Heart left ventricle (tissue), 13 donors: ENCODE results near the gene EHBP1L1.

Experiments
- POLR2A ChIP-seq, 2 donors: fragments of 450-650 bp; IDR thresholded peaks; one replicate each; pipeline ENCODE4 v1.6.1; 2017; ENCODE audit warnings: antibody characterized with exemption in 2 of 2, mild to moderate bottlenecking in 2 of 2, moderate library complexity in 2 of 2
- TF ChIP-seq, protein P1 (sequence below), 12 donors: fragments of 200-600 bp; sonication (generic) in 4 of 12; IDR thresholded peaks; one replicate each; pipeline versions ENCODE4 v1.5.0 to v1.8.0; 2018 to 2022; ENCODE audit warnings: antibody characterized with exemption in 12 of 12, mild to moderate bottlenecking in 5 of 12
- donor health status: ischemic (EF 13 %, LVEDD 7.1; RV severe dilation, severe dysfunction).
- donor health status: DM: no; HTN: yes; CAD: no.
- donor health status: DM: no; HTN: no; CAD: no.
- donor health status: ischemic (EF 25% LVEDD 6.9; RV normal size, moderate dysfunction).
- donor health status: ischemic (EF 25% LVEDD 5.7; RV mildly dilated, moderate dysfunction).
- donor health status: ischemic (EF 35%, LVEDD 5.7; RV mildly dilated, moderate dysfunction).
- donor health status: nonischemic (EF 11% LVEDD 7.7; RV severe dilation, severe dysfunction).
- donor health status: DM: yes; HTN: yes; CAD: no.
- donor health status: PGD.
- donor health status: ischemic (EF 29% LVEDD 5.4; RV normal size, mild dysfunction).
- donor health status: nonischemic (EF 23%, LVEDD 6.1; RV moderate dilation, normal function).

DNA sequence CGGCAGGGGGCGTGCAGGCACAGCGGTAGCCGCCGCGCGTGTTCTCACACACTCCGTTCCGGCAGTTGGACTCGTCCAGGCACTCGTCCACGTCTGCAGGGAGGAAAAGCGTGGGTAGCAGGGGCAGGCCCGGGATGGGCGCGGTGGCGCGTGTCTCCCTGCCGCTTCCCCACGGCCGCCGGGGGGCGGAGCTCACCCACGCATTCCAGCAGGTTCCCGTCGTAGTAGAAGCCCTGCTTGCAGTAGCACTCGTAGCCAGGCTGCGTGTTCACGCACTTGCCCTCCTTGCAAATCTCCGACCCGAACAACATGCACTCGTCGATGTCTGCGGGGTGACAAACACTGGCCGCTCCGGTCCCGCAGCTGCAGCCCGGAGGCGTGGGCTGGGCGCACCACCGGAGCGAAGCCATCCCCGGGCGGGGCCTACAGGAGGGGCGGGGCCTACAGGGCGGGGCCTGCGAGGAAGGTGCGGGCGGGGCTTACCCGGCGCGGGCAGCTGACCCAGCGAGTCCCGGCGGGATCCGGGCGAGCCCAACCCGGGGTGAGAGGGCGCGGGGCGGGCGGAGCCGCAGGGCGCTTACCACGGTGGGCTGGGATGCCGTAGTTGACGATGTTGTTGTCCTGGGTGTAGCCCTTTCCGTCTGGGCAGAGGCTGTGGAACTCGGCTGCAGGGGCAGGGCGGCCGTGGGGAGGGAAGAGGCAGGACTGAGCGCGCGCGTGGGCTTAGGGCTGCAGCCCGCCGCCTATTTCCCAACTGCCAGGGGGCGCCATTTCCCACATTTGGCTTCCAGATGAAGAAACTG lies 35.4 kb upstream of the EHBP1L1 start:
- TF ChIP-seq POLR2A (IDR thresholded peaks at IDR 0.05): peak in 1 of 2 donors; percentile 49
- TF ChIP-seq, protein P1, sequence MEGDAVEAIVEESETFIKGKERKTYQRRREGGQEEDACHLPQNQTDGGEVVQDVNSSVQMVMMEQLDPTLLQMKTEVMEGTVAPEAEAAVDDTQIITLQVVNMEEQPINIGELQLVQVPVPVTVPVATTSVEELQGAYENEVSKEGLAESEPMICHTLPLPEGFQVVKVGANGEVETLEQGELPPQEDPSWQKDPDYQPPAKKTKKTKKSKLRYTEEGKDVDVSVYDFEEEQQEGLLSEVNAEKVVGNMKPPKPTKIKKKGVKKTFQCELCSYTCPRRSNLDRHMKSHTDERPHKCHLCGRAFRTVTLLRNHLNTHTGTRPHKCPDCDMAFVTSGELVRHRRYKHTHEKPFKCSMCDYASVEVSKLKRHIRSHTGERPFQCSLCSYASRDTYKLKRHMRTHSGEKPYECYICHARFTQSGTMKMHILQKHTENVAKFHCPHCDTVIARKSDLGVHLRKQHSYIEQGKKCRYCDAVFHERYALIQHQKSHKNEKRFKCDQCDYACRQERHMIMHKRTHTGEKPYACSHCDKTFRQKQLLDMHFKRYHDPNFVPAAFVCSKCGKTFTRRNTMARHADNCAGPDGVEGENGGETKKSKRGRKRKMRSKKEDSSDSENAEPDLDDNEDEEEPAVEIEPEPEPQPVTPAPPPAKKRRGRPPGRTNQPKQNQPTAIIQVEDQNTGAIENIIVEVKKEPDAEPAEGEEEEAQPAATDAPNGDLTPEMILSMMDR (IDR thresholded peaks at IDR 0.05): peak; percentile 79 to 95 (median 88)
